HL-60 (cell line): Measurements from ENCODE around the gene IFFO2.

ENCODE experiments used
- DNase-seq, 2 experiments: peaks; one replicate each; pipeline ENCODE4 v3.0.0-alpha.2; 2010 to 2020; ENCODE audit warnings: low read depth in 1 of 2, low spot score in 1 of 2
- H3K27ac ChIP-seq: fragments of 250-450 bp; sonication (Bioruptor Pico); replicated peaks from 2 replicates; pipeline ENCODE4 v1.5.1; 2020; ENCODE audit warnings: mild to moderate bottlenecking, moderate library complexity
- H3K27me3 ChIP-seq: fragments of 250-450 bp; sonication (Bioruptor Pico); 2 replicates; pipeline ENCODE4 v1.5.1; 2021; ENCODE audit warnings: mild to moderate bottlenecking, moderate library complexity; ENCODE audit not compliant: insufficient read depth, poor library complexity, severe bottlenecking
- H3K4me3 ChIP-seq: replicated peaks from 2 replicates; pipeline ENCODE4 v1.5.1; 2011; ENCODE audit warnings: mild to moderate bottlenecking, control low read depth, low read length; ENCODE audit not compliant: insufficient read depth
- GABPA ChIP-seq: IDR thresholded peaks from 2 replicates; pipeline ENCODE4 v1.6.1; 2012; ENCODE audit warnings: low read depth
- POLR2AphosphoS5 ChIP-seq: IDR thresholded peaks from 2 replicates; pipeline ENCODE4 v1.6.1; 2012; ENCODE audit warnings: low read depth
- SPI1 ChIP-seq: IDR thresholded peaks from 2 replicates; pipeline ENCODE4 v1.6.1; 2012; ENCODE audit warnings: low read depth, mild to moderate bottlenecking, borderline replicate concordance
- TF ChIP-seq, protein P1 (sequence below): IDR thresholded peaks from one replicate; pipeline ENCODE4 v1.5.1; 2011; ENCODE audit warnings: low read length, control low read depth, inconsistent platforms; ENCODE audit not compliant: insufficient read depth
- TF ChIP-seq, protein P2 (sequence below): IDR thresholded peaks from 2 replicates; pipeline ENCODE4 v1.6.1; 2012; ENCODE audit warnings: low read depth; ENCODE audit not compliant: insufficient replicate concordance

The IFFO2 gene

GRCh38 chr1:18874600-18874999 lies 81.9 kb downstream of the IFFO2 start:
- TF ChIP-seq SPI1 (no peak), GABPA (no peak), POLR2AphosphoS5 (no peak)
- TF ChIP-seq, protein P1, sequence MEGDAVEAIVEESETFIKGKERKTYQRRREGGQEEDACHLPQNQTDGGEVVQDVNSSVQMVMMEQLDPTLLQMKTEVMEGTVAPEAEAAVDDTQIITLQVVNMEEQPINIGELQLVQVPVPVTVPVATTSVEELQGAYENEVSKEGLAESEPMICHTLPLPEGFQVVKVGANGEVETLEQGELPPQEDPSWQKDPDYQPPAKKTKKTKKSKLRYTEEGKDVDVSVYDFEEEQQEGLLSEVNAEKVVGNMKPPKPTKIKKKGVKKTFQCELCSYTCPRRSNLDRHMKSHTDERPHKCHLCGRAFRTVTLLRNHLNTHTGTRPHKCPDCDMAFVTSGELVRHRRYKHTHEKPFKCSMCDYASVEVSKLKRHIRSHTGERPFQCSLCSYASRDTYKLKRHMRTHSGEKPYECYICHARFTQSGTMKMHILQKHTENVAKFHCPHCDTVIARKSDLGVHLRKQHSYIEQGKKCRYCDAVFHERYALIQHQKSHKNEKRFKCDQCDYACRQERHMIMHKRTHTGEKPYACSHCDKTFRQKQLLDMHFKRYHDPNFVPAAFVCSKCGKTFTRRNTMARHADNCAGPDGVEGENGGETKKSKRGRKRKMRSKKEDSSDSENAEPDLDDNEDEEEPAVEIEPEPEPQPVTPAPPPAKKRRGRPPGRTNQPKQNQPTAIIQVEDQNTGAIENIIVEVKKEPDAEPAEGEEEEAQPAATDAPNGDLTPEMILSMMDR: no peak
- TF ChIP-seq, protein P2, sequence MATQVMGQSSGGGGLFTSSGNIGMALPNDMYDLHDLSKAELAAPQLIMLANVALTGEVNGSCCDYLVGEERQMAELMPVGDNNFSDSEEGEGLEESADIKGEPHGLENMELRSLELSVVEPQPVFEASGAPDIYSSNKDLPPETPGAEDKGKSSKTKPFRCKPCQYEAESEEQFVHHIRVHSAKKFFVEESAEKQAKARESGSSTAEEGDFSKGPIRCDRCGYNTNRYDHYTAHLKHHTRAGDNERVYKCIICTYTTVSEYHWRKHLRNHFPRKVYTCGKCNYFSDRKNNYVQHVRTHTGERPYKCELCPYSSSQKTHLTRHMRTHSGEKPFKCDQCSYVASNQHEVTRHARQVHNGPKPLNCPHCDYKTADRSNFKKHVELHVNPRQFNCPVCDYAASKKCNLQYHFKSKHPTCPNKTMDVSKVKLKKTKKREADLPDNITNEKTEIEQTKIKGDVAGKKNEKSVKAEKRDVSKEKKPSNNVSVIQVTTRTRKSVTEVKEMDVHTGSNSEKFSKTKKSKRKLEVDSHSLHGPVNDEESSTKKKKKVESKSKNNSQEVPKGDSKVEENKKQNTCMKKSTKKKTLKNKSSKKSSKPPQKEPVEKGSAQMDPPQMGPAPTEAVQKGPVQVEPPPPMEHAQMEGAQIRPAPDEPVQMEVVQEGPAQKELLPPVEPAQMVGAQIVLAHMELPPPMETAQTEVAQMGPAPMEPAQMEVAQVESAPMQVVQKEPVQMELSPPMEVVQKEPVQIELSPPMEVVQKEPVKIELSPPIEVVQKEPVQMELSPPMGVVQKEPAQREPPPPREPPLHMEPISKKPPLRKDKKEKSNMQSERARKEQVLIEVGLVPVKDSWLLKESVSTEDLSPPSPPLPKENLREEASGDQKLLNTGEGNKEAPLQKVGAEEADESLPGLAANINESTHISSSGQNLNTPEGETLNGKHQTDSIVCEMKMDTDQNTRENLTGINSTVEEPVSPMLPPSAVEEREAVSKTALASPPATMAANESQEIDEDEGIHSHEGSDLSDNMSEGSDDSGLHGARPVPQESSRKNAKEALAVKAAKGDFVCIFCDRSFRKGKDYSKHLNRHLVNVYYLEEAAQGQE: no peak
- no peak for DNase-seq
- H3K27me3 ChIP-seq: no peaks in the 10 kb centered on the region
- no peak overlapping the region for H3K27ac ChIP-seq
- no peak overlapping the region for H3K4me3 ChIP-seq

DNA sequence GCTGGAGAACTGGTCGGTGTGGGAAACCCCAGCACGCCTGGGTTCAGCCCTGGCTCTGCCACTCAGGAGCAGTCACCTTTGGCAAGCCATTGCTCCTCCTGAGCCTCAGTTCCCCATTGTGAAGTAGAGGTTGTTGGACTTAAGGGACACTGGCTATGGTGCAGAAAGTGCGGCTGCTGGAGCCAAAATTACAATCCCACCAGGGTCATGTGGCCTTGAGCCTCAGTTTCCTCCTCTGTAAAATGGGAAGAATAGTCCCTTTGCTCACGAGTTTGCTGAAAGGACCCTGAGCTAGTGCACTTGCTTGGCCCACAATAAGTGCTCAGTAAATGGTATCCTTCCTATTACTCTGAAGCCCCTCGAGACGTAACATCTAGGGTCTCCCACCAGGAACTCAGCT lies 82.4 kb downstream of the IFFO2 start:
- no peak overlapping the region for H3K4me3 ChIP-seq
- no peaks in the 10 kb centered on the region for H3K27me3 ChIP-seq
- no peak overlapping the region for H3K27ac ChIP-seq
- TF ChIP-seq, protein P2: no peak
- TF ChIP-seq POLR2AphosphoS5 (no peak), GABPA (no peak), SPI1 (no peak)
- TF ChIP-seq, protein P1: no peak
- DNase-seq: no peak

GRCh38 chr1:18872071-18872611 lies 84.3 kb downstream of the IFFO2 start:
- no peak for DNase-seq
- Histone ChIP-seq H3K27me3 (no peaks in the 10 kb centered on the region), H3K4me3 (no peak overlapping the region), H3K27ac (no peak overlapping the region)
- no peak for TF ChIP-seq GABPA
- TF ChIP-seq, protein P1: no peak
- no peak for TF ChIP-seq POLR2AphosphoS5
- TF ChIP-seq, protein P2: no peak
- TF ChIP-seq SPI1: no peak
